PC-3 (cell line): ENCODE data around the gene AK8. TPM values are rescaled to one million over a fixed set of nuclear protein-coding genes. Genes with fewer than 3 reads are reported as not detected.

Experiments used
- ATAC-seq: fragments of 200-7000 bp; cut with Tn5 transposase; 2 replicates; pipeline ENCODE4 v1.9.1; 2020; ENCODE audit warnings: mild to moderate bottlenecking, moderate library complexity
- BruUV-seq: library from RNA; stranded (reverse); fragments of 400-500 nt; replicated peaks from 2 replicates; lab custom pipeline; 2021; lab: Mats Ljungman, UMichigan
- CTCF ChIA-PET: fragments of 300-600 bp; sonication (Branson Sonifier 250); formaldehyde crosslinking; loops from one replicate; lab custom pipeline; 2022; ENCODE audit warnings: antibody characterized with exemption; lab: Charles Lee
- POLR2A ChIA-PET: fragments of 300-600 bp; sonication (Branson Sonifier 250); formaldehyde crosslinking; loops from one replicate; lab custom pipeline; 2022; ENCODE audit warnings: antibody characterized with exemption; ENCODE audit not compliant: unreplicated experiment; lab: Charles Lee
- DNase-seq: peaks from one replicate; pipeline ENCODE4 v3.0.0-alpha.2; 2015
- H2AFZ ChIP-seq: fragments of 300-600 bp; sonication (generic); 2 replicates; pipeline ENCODE4 v1.6.0; 2016; ENCODE audit warnings: antibody characterized with exemption, low read length
- H3F3A ChIP-seq: fragments of 300-600 bp; sonication (generic); one replicate; pipeline ENCODE4 v1.6.0; 2017; ENCODE audit warnings: antibody characterized with exemption, low read length, control low read depth, mild to moderate bottlenecking; ENCODE audit not compliant: unreplicated experiment
- H3K27ac ChIP-seq: fragments of 300-600 bp; sonication (generic); 2 replicates; pipeline ENCODE4 v1.5.1; 2016; ENCODE audit warnings: mild to moderate bottlenecking, low read length
- H3K27me3 ChIP-seq: fragments of 300-600 bp; sonication (generic); 2 replicates; pipeline ENCODE4 v1.6.1; 2016; ENCODE audit warnings: low read length, mixed read lengths
- H3K36me3 ChIP-seq: fragments of 300-600 bp; sonication (generic); 2 replicates; pipeline ENCODE4 v1.6.1; 2016; ENCODE audit warnings: low read depth, mixed run types, low read length, mixed read lengths
- H3K4me1 ChIP-seq: fragments of 300-600 bp; sonication (generic); 2 replicates; pipeline ENCODE4 v1.5.1; 2016; ENCODE audit warnings: low read length; ENCODE audit not compliant: insufficient read depth
- H3K4me2 ChIP-seq: fragments of 300-600 bp; sonication (generic); 2 replicates; pipeline ENCODE4 v1.6.0; 2016; ENCODE audit warnings: low read length
- H3K4me3 ChIP-seq: fragments of 300-600 bp; sonication (generic); 2 replicates; pipeline ENCODE4 v1.5.1; 2016; ENCODE audit warnings: mild to moderate bottlenecking, low read length, mixed read lengths
- H3K79me2 ChIP-seq: fragments of 300-600 bp; sonication (generic); 2 replicates; pipeline ENCODE4 v1.6.1; 2017; ENCODE audit warnings: low read length, mixed read lengths
- H3K9ac ChIP-seq: fragments of 300-600 bp; sonication (generic); 2 replicates; pipeline ENCODE4 v1.6.0; 2016; ENCODE audit warnings: mild to moderate bottlenecking, low read length
- H3K9me2 ChIP-seq: fragments of 300-600 bp; sonication (generic); replicated peaks from 2 replicates; pipeline ENCODE4 v1.6.1; 2016; ENCODE audit warnings: mixed run types, low read length, mixed read lengths
- H3K9me3 ChIP-seq: fragments of 300-600 bp; sonication (generic); 2 replicates; pipeline ENCODE4 v1.6.1; 2016; ENCODE audit warnings: low read length, mixed read lengths
- H4K20me1 ChIP-seq: fragments of 300-600 bp; sonication (generic); 2 replicates; pipeline ENCODE4 v1.6.1; 2016; ENCODE audit warnings: low read length, mixed read lengths
- EZH2 ChIP-seq: fragments of 300-600 bp; sonication (generic); IDR thresholded peaks from one replicate; pipeline ENCODE4 v1.6.1; 2017; ENCODE audit warnings: antibody characterized with exemption, mild to moderate bottlenecking, low read length; ENCODE audit not compliant: unreplicated experiment
- EZH2phosphoT487 ChIP-seq: fragments of 300-600 bp; sonication (generic); IDR thresholded peaks from 2 replicates; pipeline ENCODE4 v1.6.1; 2018; ENCODE audit warnings: mild to moderate bottlenecking, antibody characterized with exemption, low read length, borderline replicate concordance
- intact Hi-C: fragments of 100-400 bp; cut with micrococcal nuclease; formaldehyde crosslinking; loops from 2 replicates; pipeline ENCODE4 v1.9.0; 2023
- total RNA-seq: library from RNA; depleted of rRNA; stranded (reverse); fragments of >200 nt; gene quantifications from 2 replicates; pipeline ENCODE4 v1.2.3, GENCODE V29; 2014
- TF ChIP-seq, protein P1 (sequence below): fragments of 300-600 bp; sonication (generic); conservative IDR thresholded peaks from 2 replicates; pipeline ENCODE4 v1.5.1; 2017; ENCODE audit warnings: antibody characterized with exemption, low read depth, mild to moderate bottlenecking, low read length

AK8 gene
- total RNA-seq, 1 experiment from 2014 or later: 0.55 TPM

DNA sequence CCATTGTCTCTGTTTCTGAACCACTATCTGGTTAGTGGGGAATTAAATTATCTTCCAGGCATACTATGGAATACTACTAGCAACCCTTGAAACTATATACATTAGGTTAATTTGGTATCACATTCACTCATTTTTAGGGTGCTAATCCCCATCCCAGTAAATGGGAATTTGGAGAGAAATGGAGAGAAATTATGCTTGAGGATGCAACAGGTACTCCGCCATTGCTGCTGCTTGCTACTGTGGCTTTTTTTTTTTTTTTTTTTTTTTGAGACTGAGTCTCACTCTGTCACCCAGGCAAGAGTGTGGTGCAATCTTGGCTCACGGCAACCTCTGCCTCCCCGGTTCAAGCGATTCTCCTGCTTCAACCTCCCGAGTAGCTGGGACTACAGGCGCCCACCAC lies 66.1 kb downstream of the AK8 start:
- no peak for DNase-seq
- Histone ChIP-seq H3K27me3 (no peaks in the 10 kb centered on the region), H3K79me2 (no peaks in the 10 kb centered on the region), H3K4me2 (no peak overlapping the region), H2AFZ (no peak overlapping the region), H3K9ac (no peak overlapping the region), H4K20me1 (no peaks in the 10 kb centered on the region), H3K27ac (no peak overlapping the region), H3K4me1 (no peaks in the 10 kb centered on the region), H3K9me2 (no peaks in the 10 kb centered on the region), H3K4me3 (no peak overlapping the region), H3F3A (no peaks in the 10 kb centered on the region), H3K9me3 (no peaks in the 10 kb centered on the region), H3K36me3 (no peaks in the 10 kb centered on the region)
- no peak for ATAC-seq
- no TSS peak for BruUV-seq
- intact Hi-C loops: no loop called here
- ChIA-PET CTCF (no interaction called here), POLR2A (no interaction called here)
- no peak for TF ChIP-seq EZH2
- TF ChIP-seq EZH2phosphoT487: no peak
- TF ChIP-seq, protein P1, sequence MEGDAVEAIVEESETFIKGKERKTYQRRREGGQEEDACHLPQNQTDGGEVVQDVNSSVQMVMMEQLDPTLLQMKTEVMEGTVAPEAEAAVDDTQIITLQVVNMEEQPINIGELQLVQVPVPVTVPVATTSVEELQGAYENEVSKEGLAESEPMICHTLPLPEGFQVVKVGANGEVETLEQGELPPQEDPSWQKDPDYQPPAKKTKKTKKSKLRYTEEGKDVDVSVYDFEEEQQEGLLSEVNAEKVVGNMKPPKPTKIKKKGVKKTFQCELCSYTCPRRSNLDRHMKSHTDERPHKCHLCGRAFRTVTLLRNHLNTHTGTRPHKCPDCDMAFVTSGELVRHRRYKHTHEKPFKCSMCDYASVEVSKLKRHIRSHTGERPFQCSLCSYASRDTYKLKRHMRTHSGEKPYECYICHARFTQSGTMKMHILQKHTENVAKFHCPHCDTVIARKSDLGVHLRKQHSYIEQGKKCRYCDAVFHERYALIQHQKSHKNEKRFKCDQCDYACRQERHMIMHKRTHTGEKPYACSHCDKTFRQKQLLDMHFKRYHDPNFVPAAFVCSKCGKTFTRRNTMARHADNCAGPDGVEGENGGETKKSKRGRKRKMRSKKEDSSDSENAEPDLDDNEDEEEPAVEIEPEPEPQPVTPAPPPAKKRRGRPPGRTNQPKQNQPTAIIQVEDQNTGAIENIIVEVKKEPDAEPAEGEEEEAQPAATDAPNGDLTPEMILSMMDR: no peak

DNA sequence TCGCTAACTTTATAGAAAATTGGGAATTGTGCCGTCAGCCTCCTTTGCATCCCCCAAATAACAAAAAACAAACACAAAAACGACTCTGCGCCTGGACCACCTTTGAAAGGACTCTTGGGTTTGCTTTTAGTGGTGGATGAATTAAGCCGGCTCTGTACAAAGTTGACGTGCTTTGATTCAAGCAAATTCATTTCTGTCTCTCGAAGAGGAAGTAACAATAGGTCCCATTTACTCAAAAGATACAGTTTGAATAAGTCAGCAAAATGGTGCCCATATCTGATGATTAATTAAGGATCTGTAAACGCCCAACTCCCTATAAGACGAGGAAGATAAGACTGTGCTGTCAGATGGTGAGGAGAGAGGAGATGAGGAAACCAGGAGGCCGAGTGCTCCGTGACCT lies 67.8 kb downstream of the AK8 start:
- ATAC-seq: no peak

DNA sequence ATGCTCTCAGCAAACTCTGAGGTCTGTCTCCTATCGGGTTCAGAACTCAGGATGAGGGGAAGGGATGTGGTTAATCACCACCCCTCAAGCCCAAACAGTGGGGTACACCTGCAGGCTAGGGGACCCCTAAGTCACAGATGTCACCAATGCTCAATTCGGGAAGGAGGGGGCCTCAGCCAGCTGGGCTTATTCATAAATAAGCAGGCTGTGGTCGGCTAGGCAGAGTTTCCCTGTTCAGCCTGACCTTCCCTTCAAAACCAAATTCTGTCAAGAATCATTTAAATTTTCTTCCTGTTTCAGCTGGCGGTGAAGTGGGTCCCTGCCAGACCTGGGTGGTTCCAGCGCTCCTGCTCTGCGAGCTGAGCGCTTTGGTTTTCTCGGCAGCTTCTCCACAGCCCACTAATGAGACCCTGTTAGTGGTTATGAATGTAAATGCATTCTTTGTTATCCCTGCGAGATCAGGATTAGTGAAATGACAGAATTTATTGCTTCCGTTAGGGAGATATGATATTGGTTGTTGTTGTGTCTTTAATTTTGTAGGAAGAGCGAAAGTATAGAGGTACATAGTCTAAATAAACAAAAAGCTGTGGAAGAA lies 68.3 kb downstream of the AK8 start:
- H3K9me2 ChIP-seq: no peaks in the 10 kb centered on the region
- no peak for TF ChIP-seq EZH2
- no peak for TF ChIP-seq EZH2phosphoT487
- TF ChIP-seq, protein P1: no peak
- DNase-seq: no peak
- H3F3A ChIP-seq: no peaks in the 10 kb centered on the region
- H3K4me2 ChIP-seq: no peak overlapping the region
- no TSS peak for BruUV-seq
- no peaks in the 10 kb centered on the region for H3K79me2 ChIP-seq
- no peaks in the 10 kb centered on the region for H3K4me1 ChIP-seq
- intact Hi-C loops: loop anchor here (10.0 kb wide), 1 partner anchor 95 kb away; no protein-coding TSS in a partner anchor
- no peak for ATAC-seq
- H3K9ac ChIP-seq: no peak overlapping the region
- no peak overlapping the region for H2AFZ ChIP-seq
- H3K27me3 ChIP-seq: no peaks in the 10 kb centered on the region
- H3K36me3 ChIP-seq: no peaks in the 10 kb centered on the region
- H3K9me3 ChIP-seq: no peaks in the 10 kb centered on the region
- ChIA-PET CTCF (no interaction called here), POLR2A (no interaction called here)
- no peaks in the 10 kb centered on the region for H4K20me1 ChIP-seq
- no peak overlapping the region for H3K4me3 ChIP-seq
- no peak overlapping the region for H3K27ac ChIP-seq

More for the DNA sequence above, 67.8 kb downstream of the AK8 start:
- no peak for DNase-seq
- no peaks in the 10 kb centered on the region for H3K79me2 ChIP-seq
- no peaks in the 10 kb centered on the region for H3K9me2 ChIP-seq
- no peaks in the 10 kb centered on the region for H3K4me1 ChIP-seq
- no peak for TF ChIP-seq EZH2phosphoT487
- no peak for TF ChIP-seq EZH2
- TF ChIP-seq, protein P1: no peak
- intact Hi-C loops: no loop called here
- no peak overlapping the region for H3K4me3 ChIP-seq
- H3K9ac ChIP-seq: no peak overlapping the region
- H3K27me3 ChIP-seq: no peaks in the 10 kb centered on the region
- no TSS peak for BruUV-seq
- H3F3A ChIP-seq: no peaks in the 10 kb centered on the region
- H2AFZ ChIP-seq: no peak overlapping the region
- CTCF ChIA-PET: no interaction called here
- H3K27ac ChIP-seq: no peak overlapping the region
- H3K9me3 ChIP-seq: no peaks in the 10 kb centered on the region
- POLR2A ChIA-PET: no interaction called here
- no peaks in the 10 kb centered on the region for H4K20me1 ChIP-seq
- no peak overlapping the region for H3K4me2 ChIP-seq
- no peaks in the 10 kb centered on the region for H3K36me3 ChIP-seq
